GM12873 (cell line): Measurements from ENCODE around the gene PEF1.

Source experiments
- CTCF ChIP-seq: IDR thresholded peaks from 2 replicates; pipeline ENCODE4 v1.5.1; 2012; ENCODE audit warnings: low read depth, mild to moderate bottlenecking, moderate library complexity, low read length, control low read depth; ENCODE audit not compliant: insufficient read depth; ENCODE audit errors: missing control alignments

Gene PEF1

GRCh38 chr1:31648190-31648589 lies 3.5 kb upstream of the PEF1 start:
- no peak for TF ChIP-seq CTCF

- TF ChIP-seq CTCF = no peak
Observed at GRCh38 chr1:31647106-31647505, 2.4 kb upstream of the PEF1 start.

GRCh38 chr1:31646259-31646960 lies 1.7 kb upstream of the PEF1 start:
- TF ChIP-seq CTCF = no peak

- TF ChIP-seq CTCF = no peak
Observed at GRCh38 chr1:31645274-31645568, 545 bp upstream of the PEF1 start.

- no peak for TF ChIP-seq CTCF
Observed at GRCh38 chr1:31643976-31644559, 608 bp downstream of the PEF1 start.

- no peak for TF ChIP-seq CTCF
Observed at GRCh38 chr1:31642897-31643296, 1.8 kb downstream of the PEF1 start.

- TF ChIP-seq CTCF = no peak
Observed at GRCh38 chr1:31642366-31642765, 2.3 kb downstream of the PEF1 start.
